ENCODE results near the gene SIN3A. TPM values are rescaled to one million over a fixed set of nuclear protein-coding genes. Genes with fewer than 3 reads are reported as not detected.

SIN3A gene
- total RNA-seq, 4 donors from 2014 or later: 26.6 to 46.4 (median 35.3) TPM

GRCh38 chr15:75454471-75455378, 3.2 kb upstream of the SIN3A start:
- DNase-seq (ENCODE audit: low spot score) (peak; percentile 48), ATAC-seq (ENCODE audit: low FRiP score) (no peak)
- TF ChIP-seq CTCF (IDR thresholded peaks at IDR 0.05): no peak

- no peak for TF ChIP-seq CTCF (IDR thresholded peaks at IDR 0.05)
- DNase-seq (ENCODE audit: low spot score) (peak; percentile 87), ATAC-seq (ENCODE audit: low FRiP score) (peak; percentile 45)
Measured at GRCh38 chr15:75453703-75454470, 2.4 kb upstream of the SIN3A start.

- DNase-seq (ENCODE audit: low spot score) (no peak), ATAC-seq (ENCODE audit: low FRiP score) (no peak)
- TF ChIP-seq CTCF (IDR thresholded peaks at IDR 0.05): no peak
Measured at GRCh38 chr15:75452865-75453702, 1.6 kb upstream of the SIN3A start.

- no peak for TF ChIP-seq CTCF (IDR thresholded peaks at IDR 0.05)
- DNase-seq (ENCODE audit: low spot score) (peak; percentile 78), ATAC-seq (ENCODE audit: low FRiP score) (no peak)
Measured at GRCh38 chr15:75452364-75452864, 924 bp upstream of the SIN3A start.

GRCh38 chr15:75451202-75451673, 252 bp downstream of the SIN3A start:
- no peak for ATAC-seq (ENCODE audit: low FRiP score)
- peak; percentile 25 for DNase-seq (ENCODE audit: low spot score)
- no peak for TF ChIP-seq CTCF (IDR thresholded peaks at IDR 0.05)
